Small intestine (tissue), 7 donors: Measurements from ENCODE around the gene NRXN3. TPM values are rescaled to one million over a fixed set of nuclear protein-coding genes. Genes with fewer than 3 reads are reported as not detected.
A peak's percentile ranks its signal among the peaks of the same experiment; 100 is the strongest.
"Not testable (repeated sequence)": the region's sequence is repeated elsewhere in the genome, so short reads cannot be mapped to it uniquely, and the experiment has no call there.

Experiments used
- DNase-seq, 2 donors: peaks; one replicate each; pipeline versions ENCODE4 v3.0.0 to v3.0.0-alpha.2; 2013
- FAIRE-seq: peaks from 2 replicates; lab custom pipeline; 2012; peaks lifted over from hg19 to GRCh38; lab: Jason Lieb, UNC
- H3K27ac ChIP-seq, 3 donors: one replicate each; pipeline ENCODE4 v1.5.1; 2013; ENCODE audit warnings: low read length in 2 of 3, mild to moderate bottlenecking in 2 of 3, control low read depth in 1 of 3, inconsistent platforms in 1 of 3, low read depth in 1 of 3, moderate library complexity in 1 of 3
- H3K27me3 ChIP-seq, 3 donors: one replicate each; pipeline ENCODE4 v1.6.1; 2013; ENCODE audit warnings: low read length in 3 of 3, inconsistent platforms in 1 of 3; ENCODE audit not compliant: control insufficient read depth in 3 of 3, insufficient read depth in 3 of 3
- H3K36me3 ChIP-seq, 3 donors: one replicate each; pipeline ENCODE4 v1.6.1; 2013; ENCODE audit warnings: low read length in 3 of 3, inconsistent platforms in 1 of 3, low read depth in 1 of 3, mild to moderate bottlenecking in 1 of 3, moderate library complexity in 1 of 3; ENCODE audit not compliant: control insufficient read depth in 3 of 3, insufficient read depth in 2 of 3
- H3K4me1 ChIP-seq, 3 donors: one replicate each; pipeline ENCODE4 v1.6.1; 2013; ENCODE audit warnings: low read length in 2 of 3, inconsistent platforms in 1 of 3, low read depth in 1 of 3, mild to moderate bottlenecking in 1 of 3, moderate library complexity in 1 of 3; ENCODE audit not compliant: control insufficient read depth in 3 of 3, insufficient read depth in 2 of 3
- H3K4me3 ChIP-seq, 3 donors: one replicate each; pipeline ENCODE4 v1.5.1; 2013; ENCODE audit warnings: low read length in 3 of 3, control low read depth in 1 of 3, inconsistent platforms in 1 of 3, low read depth in 1 of 3, mild to moderate bottlenecking in 1 of 3, moderate library complexity in 1 of 3
- H3K9me3 ChIP-seq, 2 donors: one replicate each; pipeline ENCODE4 v1.6.1; 2013; ENCODE audit warnings: low read depth in 1 of 2, low read length in 1 of 2; ENCODE audit not compliant: control insufficient read depth in 2 of 2, insufficient read depth in 1 of 2
- WGBS, 3 donors: extraction: QIAGEN DNeasy Blood & Tissue Kit; methylation state at CpG; one replicate each; pipeline ENCODE4 v1.1.7; 2013; 5-methylcytosine and 5-hydroxymethylcytosine counted together
- polyA plus RNA-seq, 4 donors: library from polyadenylated mRNA; stranded (reverse) in 3 of 4; unstranded in 1 of 4; fragments of 200-250 nt in 3 of 4; fragments of 120-200 nt in 1 of 4; gene quantifications; one replicate each; pipeline versions ENCODE4 v1.2.1 to v1.2.3, GENCODE V29; 2013
- donor health status: healthy with polysubstance abuse.
- donor health status: control.
- donor health status: control.
- donor health status: Bipolar disorder and iron deficiency.
- donor health status: healthy.

The NRXN3 gene
- polyA plus RNA-seq, 4 donors = 2.3 TPM; not detected in 2

GRCh38 chr14:78561074-78561473 is 390.9 kb downstream of the NRXN3 start:
- FAIRE-seq (no peak), DNase-seq (no peak)
- Histone ChIP-seq H3K9me3 (no peaks in the 10 kb centered on the region), H3K27ac (no peak overlapping the region), H3K4me3 (no peak overlapping the region), H3K36me3 (no peaks in the 10 kb centered on the region), H3K27me3 (no peaks in the 10 kb centered on the region), H3K4me1 (no peaks in the 10 kb centered on the region)
- WGBS, 3 donors = 80 to 87% (median 83%) methylated on average over 3 of the region's 3 CpGs

- Histone ChIP-seq H3K36me3 (no peaks in the 10 kb centered on the region), H3K27ac (no peak overlapping the region), H3K4me1 (no peaks in the 10 kb centered on the region), H3K9me3 (no peaks in the 10 kb centered on the region), H3K27me3 (no peaks in the 10 kb centered on the region), H3K4me3 (peak overlapping the region in 1 of 3 donors; percentile 4)
- FAIRE-seq (no peak), DNase-seq (peak; percentile 76 to 82)
- 31 to 41% (median 35%) methylated on average over 16 of the region's 16 CpGs for WGBS, 3 donors
Measured at GRCh38 chr14:78566026-78566858, 396.1 kb downstream of the NRXN3 start.

- FAIRE-seq (no peak), DNase-seq (peak in 1 of 2 donors; percentile 5)
- Histone ChIP-seq H3K27me3 (no peaks in the 10 kb centered on the region), H3K36me3 (no peaks in the 10 kb centered on the region), H3K4me3 (no peak overlapping the region), H3K4me1 (no peaks in the 10 kb centered on the region), H3K27ac (no peak overlapping the region), H3K9me3 (no peaks in the 10 kb centered on the region)
Measured at GRCh38 chr14:78566859-78567172, 396.6 kb downstream of the NRXN3 start.

GRCh38 chr14:78567343-78567742 is 397.2 kb downstream of the NRXN3 start:
- 42 to 64% (median 46%) methylated on average over 4 of the region's 4 CpGs for WGBS, 3 donors
- H3K9me3 ChIP-seq = no peaks in the 10 kb centered on the region
- no peaks in the 10 kb centered on the region for H3K27me3 ChIP-seq
- FAIRE-seq = no peak
- no peak for DNase-seq
- H3K4me1 ChIP-seq = no peaks in the 10 kb centered on the region
- no peak overlapping the region for H3K4me3 ChIP-seq
- no peak overlapping the region for H3K27ac ChIP-seq
- no peaks in the 10 kb centered on the region for H3K36me3 ChIP-seq

- not testable (repeated sequence) for FAIRE-seq, DNase-seq, H3K27me3 ChIP-seq
Measured at GRCh38 chr14:78573736-78574135, 403.6 kb downstream of the NRXN3 start.

GRCh38 chr14:78576437-78577166 is 406.4 kb downstream of the NRXN3 start:
- H3K9me3 ChIP-seq = peaks cover 2 to 9% of the 10 kb centered on the region in 2 donors
- H3K36me3 ChIP-seq = no peaks in the 10 kb centered on the region
- H3K4me1 ChIP-seq = no peaks in the 10 kb centered on the region
- no peaks in the 10 kb centered on the region for H3K27me3 ChIP-seq
- DNase-seq (no peak), FAIRE-seq (no peak)
- 72 to 75% (median 74%) methylated on average over 5 of the region's 5 CpGs for WGBS, 3 donors
- no peak overlapping the region for H3K4me3 ChIP-seq
- no peak overlapping the region for H3K27ac ChIP-seq

More at GRCh38 chr14:78573736-78574135, 403.6 kb downstream of the NRXN3 start:
- not testable (repeated sequence) for H3K4me3 ChIP-seq, H3K36me3 ChIP-seq, H3K9me3 ChIP-seq, H3K4me1 ChIP-seq, H3K27ac ChIP-seq
- WGBS, 3 donors = 89 to 93% (median 90%) methylated on average over 3 of the region's 3 CpGs

- no peak overlapping the region for H3K27ac ChIP-seq
- 27 to 33% (median 32%) methylated on average over 5 of the region's 5 CpGs for WGBS, 3 donors
- no peak overlapping the region for H3K4me3 ChIP-seq
- no peak for DNase-seq
- no peaks in the 10 kb centered on the region for H3K36me3 ChIP-seq
- no peaks in the 10 kb centered on the region for H3K9me3 ChIP-seq
- no peaks in the 10 kb centered on the region for H3K4me1 ChIP-seq
- peaks cover 0 to 2% (median 0%) of the 10 kb centered on the region in 3 donors for H3K27me3 ChIP-seq
- no peak for FAIRE-seq
Measured at GRCh38 chr14:78581229-78581628, 411.1 kb downstream of the NRXN3 start.

GRCh38 chr14:78586681-78587080 is 416.5 kb downstream of the NRXN3 start:
- Histone ChIP-seq H3K4me3 (no peak overlapping the region), H3K9me3 (no peaks in the 10 kb centered on the region), H3K4me1 (no peaks in the 10 kb centered on the region), H3K27me3 (peaks cover 0 to 2% (median 0%) of the 10 kb centered on the region in 3 donors), H3K27ac (no peak overlapping the region), H3K36me3 (no peaks in the 10 kb centered on the region)
- 23 to 60% (median 37%) methylated on average over 6 of the region's 6 CpGs for WGBS, 3 donors
- DNase-seq (no peak), FAIRE-seq (no peak)
